HG02884 (cell line): ENCODE data around the gene USP12.
"Not testable (repeated sequence)": the region's sequence is repeated elsewhere in the genome, so short reads cannot be mapped to it uniquely, and the experiment has no call there.

Experiments
- ATAC-seq: cut with Tn5 transposase; IDR thresholded peaks from one replicate; pipeline ENCODE4 v1.9.1; 2021; ENCODE audit warnings: mild to moderate bottlenecking, moderate library complexity; ENCODE audit not compliant: unreplicated experiment

Gene USP12

DNA sequence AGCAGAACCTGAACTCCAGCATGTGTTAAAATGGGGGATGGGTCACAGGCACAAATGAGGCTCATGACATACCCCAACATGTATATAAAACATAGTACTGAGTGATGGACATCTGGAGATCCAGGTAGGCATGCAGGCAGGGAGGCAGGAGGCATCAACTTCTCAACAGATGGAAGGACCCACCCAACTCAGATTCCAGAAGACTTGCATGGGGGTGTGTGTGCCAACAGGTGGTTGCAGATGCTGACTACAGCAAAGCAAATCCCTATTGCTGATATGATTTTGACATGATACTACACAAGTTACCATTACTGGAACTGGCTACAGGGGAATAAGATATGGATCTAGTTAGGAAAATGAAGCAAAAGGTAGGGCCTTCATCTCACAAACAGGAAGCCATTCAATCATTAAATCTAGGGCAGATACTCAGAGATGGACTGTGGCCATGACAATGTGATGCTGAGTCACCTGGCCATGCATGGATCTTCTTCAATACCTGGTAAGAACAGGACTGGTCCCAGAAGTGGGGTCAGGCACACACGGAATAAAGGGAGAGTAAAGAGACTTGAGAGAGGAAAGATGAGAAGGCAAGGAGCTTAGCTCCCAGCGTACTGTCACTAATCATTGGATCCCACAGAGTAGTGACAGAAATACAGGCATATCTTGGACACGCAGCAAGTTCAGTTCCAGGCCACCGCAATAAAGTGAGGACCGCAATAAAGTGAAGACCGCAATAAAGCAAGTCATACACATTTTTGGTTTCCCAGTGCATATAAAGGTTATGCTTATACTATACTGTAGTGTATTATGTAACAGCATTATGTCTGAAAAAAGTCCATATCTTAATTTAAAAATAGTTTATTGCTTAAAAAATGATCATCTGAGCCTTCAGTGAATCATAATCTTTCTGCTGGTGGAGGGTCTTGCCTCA, 91.3 kb downstream of the USP12 start:
- ATAC-seq, result no peak

DNA sequence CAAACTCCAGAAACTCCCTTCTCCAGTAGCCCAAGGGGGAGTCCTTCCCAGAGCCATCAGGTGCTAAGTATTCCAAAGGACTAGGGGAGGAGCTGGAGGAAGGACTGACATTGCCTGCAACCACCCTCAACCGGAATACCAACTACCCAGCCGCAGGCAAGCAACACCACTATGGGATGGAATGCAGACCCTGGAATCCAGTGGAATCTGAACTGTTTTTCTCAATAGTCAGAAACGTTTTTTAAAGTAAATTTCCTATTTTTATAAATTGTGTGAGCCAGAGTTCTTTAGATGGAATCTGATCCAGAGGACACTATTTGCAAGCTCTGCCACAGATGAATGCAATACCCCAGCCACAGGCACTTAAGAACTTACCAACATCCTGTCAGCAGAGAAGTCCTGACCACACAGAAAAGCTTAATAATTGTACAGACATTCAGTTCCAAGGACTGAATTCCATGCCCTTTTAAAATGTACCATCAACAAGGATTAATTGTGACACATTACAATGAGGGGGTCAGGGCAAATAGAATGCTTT, 92.1 kb downstream of the USP12 start:
- ATAC-seq, result no peak

DNA sequence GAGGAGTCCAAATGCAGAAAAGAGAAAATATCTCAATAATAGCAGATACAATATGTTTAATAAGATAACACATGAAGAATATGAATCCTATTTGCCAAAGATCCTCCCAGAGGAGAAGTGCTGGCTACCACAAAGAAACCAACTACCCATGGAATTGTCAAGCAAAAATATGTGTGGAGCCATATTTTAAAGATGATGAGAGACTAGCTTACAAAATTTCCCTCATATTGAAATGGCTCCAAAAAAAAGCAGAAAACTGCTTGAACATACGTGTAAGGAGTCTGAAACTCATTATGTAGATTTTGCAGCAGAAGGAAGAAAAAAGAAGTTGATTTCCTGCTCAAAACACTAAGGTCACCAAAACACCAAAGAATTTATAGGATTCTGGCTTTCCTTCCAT, 94.2 kb downstream of the USP12 start:
- ATAC-seq, result no peak

DNA sequence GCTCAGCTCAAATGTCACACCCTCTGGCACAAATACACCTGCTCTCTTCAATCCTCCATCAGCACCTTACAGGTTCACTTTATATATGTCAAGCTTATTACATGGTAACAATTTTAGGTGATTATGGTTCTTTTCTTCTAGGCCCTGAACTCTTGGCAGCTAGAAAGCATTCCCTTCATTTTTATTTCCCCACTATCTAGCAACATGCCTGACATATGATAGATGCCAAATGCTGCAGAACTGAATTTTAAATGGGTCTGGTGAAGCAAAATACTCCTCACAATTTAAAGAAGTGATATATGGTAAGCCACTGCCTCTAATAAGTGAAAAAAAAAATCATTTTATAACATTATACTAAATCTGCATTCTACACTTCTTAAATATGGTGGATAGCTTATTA, 95.2 kb downstream of the USP12 start:
- ATAC-seq, result no peak

DNA sequence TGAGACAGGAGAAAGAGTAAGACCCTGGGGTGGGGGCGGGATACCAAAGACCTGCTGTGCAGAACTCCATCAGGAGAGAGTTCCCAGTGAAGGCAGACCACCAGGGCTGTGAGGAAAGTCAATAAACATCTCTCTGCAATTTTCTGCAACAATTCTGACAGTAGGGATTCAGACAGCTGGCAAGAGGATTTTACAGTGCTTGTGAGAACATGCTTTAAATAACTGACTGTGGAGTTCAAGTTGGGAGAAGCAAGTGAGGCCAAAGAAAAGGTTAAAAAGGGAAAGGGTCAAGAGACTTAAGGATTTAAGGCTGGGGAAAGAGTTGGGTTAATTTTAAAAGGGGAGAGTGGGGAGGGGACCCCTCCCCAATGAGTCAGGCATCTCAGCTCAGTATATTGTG, 98.4 kb downstream of the USP12 start:
- ATAC-seq, result no peak

DNA sequence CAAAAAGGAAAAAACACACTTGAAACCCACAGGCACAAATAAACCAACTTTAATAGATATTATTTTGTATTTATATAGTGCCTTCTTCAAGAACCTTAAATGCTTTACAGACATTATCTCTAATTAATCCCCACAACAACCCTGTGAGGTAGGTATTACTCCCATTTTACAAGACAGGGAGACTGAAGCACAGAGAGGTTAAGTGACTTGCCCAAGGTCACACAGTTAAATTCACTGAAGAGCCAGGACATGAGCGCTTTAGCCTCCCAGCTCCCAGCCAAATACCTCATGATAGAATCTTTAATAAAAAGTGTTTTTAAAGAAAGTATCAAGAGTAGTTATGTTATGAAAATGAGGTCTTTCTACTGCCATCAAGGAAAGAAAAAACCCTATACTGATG, 105.5 kb downstream of the USP12 start:
- ATAC-seq, result not testable (repeated sequence)

DNA sequence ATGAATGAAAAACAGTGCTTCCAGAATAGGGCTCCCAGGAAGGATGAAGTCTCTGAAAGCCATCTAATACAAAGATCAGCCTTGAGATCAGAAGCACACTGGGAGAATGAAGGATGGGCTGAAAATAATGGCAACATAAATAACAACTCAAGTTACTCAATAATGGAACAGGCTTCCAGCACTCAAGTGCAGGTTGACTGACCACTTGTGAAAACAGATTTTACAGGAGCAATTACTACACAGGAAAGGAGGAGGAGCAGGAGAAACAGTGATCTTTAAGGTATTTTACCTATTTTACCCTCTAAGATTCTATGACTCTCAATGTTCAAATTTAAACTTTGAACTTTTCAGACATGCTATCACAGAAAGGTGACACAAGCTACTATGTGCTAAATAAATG, 106.0 kb downstream of the USP12 start:
- ATAC-seq, result no peak

DNA sequence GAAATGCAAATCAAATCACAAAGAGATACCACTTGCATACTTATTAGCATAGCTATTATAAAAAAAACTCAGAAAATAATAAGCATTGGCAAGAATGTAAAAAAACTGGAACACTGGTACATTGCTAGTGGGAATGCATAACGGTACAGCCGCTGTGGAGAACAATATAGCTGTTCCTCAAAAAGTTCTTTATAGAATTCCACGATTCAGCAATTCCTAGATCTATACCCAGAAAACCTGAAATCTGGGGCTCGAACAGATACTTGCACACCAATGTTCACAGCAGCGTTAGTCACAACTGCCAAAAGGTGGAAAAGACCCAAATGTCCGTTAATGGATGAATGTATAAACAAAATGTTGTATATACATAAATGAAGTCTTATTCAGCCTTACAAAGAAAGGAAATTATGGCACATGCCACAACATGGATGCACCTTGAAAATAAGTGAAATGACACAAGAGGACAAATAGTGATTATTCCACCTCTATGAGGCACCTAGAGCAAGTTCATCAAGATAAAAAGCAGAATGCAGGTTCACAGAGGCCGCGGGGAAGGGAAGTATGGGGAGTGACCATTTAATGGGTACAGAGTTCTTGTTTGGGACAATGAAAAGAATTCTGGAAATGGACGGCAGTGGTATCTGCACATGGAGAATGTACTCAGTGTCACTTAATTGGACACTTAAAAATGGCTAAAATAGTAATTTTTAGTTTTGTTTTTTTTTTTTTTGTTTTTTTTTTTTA, 107.2 kb downstream of the USP12 start:
- ATAC-seq, result no peak

DNA sequence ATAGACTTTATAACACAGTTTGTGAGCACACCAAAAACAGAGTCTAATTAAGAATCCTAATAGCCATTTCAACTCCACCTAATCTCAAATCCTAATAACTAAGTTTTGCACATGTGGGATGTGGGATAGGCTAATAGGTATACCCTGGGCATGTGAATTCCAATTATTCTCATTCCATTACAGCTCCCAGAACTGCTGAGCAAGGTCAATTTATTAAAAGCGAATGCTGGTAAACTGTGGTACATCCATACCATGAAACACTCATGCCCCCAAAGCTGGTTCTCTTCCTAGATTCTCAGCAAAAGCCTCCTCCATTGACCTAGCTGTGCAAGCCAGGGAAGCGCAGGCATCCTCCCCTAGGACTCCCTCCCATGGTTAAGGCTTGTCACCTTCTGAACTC, 113.8 kb downstream of the USP12 start:
- no peak for ATAC-seq

DNA sequence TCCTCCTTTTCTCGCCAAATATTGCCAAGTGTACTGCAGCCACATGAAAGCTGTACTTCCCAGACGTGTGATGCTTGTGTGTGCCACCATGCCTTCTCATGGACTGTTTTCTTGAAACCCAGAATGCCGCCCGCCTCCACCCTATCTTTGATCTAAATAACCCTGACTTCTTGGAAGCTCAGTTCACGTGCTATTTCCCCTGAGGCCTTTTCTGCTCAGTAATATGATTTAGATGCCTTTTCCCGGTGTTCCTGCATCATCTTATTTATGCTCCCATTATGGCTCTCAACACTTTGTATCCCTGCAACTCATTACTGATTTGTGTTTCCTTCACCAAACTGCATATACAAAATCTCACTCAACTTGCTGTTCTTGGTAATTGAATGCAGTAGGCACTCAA, 116.1 kb downstream of the USP12 start:
- no peak for ATAC-seq

DNA sequence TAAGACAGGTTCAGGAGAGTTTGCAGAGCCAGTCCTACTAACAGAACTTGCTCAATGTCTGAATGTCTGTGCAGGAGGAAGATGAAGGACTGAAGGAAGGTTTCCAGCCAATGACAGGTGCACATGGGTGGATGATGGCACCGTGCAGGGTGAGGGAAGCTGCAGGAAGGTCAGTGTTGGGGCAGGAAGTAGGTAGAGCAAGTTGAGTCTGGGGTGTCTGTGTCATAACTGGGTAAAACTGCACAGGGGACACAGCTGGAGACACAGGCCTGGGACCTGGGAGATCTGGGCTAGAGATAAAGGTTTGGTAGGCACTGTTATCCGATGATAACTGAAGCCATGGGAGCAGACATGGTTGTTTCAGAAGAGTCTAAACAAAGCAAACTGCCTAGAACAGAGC, 116.9 kb downstream of the USP12 start:
- no peak for ATAC-seq

DNA sequence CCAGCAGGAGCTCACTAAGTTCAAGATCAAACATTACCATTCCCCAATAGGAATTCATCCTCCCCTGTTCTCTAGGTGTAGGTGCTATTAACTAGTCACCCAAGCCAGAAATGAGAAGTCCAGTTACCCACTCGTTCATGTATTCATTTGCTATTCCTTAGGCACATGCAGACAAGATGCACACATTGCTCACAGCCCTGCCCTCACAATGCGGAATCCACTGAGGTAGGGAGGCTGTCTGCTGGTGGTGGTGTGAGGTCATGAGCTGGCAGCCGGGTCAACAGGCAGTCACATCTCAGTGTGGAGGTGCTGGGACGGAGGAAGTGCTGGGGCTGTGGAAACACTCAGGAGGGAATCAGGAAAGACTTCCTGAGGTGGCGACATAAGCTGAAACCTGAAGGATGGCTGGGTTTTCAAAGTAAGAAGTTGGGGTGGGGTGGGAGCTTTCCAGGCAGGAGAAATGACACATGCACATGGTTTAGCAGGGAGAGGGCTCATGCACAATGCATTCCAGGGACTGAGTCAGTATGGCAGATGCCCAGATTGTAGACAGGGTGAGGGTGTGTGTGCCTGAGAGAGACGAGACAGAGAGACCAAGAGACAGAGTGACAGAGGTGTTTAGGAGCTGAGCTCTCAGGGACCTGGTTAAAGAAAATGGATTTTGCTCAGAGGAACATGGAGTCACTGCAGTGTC, 117.6 kb downstream of the USP12 start:
- no peak for ATAC-seq

DNA sequence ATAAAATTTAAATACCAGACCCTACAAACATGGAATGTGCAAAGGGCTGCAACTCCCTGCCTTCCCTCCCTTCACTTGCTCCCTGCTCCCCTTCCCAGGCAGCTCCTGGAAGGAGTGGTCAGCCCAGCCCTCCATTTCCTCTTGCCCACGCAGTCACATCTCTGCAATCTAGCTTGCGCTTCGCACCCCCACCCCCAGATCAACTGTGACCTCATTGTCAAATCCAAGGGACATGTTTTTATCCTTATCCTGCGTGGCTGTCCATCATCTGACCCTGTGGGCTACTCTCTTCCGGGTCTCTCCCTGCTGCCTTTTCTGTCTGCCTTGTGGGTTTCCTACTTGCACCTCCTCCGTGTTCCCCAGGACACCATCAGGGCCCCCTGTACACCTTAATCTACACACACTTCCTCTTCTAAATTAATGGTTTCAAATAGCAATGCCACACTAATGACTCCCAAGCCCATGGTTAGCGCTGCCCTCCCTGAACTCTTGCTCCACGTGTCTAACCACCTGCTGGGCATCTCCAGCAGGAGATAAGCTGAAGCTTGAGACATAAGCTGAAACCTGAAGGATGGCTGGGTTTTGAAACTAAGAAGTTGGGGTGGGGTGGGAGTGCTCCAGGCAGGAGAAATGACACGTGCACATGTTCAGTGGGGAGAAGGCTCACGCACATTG, 118.3 kb downstream of the USP12 start:
- no peak for ATAC-seq

DNA sequence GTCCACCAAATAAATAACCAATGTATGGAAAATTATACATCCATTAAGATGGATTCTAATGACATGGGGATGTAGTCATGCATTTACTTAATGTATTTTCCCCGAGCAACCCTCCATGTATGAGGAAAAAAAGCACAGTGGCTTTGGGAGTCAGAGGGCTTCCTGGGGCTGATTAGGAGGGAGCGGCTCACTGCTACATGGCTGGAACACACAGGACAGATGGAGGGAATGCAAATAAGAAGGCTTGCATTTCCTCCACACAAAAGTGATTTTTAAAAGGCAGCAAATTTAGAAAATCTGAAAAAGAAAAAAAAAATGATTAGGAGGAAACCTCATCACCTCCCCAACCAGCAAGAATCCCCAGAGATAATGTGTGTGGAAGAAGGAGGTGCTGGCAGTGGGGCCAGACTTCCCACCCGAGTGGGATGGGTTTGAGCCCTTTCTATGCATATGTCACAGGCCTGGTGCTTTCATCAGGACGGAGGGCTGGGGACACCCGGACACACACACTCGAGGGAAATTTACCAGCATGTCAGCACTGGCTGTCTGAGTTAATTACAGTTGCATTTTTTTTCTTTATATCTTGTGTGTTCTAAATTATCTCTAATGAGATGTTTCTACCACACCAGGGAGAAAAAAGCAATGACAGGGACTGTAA, 118.9 kb downstream of the USP12 start:
- no peak for ATAC-seq

DNA sequence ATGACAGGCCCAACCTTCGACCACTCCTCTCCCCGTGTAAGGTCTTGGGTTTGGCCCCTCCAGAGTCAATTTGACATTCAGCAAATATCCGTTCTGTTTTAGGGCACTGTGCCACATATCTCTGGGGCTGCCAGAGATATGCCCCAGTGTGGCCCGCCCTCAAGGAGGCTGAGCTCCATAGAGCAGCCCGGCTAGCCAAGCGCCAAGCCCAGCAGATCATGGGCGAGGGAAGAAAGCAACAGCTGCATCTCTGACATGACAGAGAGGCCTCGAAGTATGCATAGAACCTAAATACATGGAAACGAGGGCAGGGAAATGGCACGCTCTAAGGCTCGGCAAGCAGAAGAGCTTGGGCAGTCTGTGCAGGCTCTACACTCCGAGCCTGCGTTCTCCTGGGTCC, 124.5 kb downstream of the USP12 start:
- ATAC-seq, result no peak

DNA sequence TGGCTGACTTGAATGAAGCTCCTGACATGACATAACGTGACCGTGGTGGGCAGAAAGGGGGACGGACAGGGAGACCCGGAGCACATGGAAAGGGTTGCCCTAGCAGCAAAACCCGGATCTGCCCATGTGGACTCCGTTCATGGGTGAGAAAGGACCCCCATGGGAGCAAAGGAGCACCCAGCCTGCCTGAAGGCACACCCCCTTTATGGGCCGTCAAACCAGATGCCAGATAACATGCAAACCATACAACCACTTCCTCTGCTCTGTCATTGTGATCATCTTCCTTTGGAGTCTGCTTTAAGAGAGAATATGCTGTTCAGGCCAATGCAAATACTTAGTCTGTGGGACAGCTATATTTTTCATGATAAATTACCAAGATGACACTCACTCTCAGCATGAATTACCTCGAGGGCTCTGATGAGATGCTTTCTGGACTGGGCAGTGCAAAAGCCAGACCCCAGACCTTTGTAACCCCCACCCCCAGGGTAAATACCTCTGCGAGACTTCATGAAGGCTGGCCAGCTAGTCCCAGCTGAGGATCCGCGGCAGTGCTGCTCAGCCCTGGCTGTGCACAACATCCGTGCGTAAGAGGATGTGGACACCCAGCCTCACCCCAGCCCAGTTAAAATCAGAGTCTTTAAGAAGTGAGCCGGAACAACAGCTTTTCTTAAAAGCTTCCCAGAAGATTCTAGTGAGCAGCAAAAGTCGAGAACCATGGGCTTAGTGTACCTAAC, 126.6 kb downstream of the USP12 start:
- peak; percentile 81 for ATAC-seq

DNA sequence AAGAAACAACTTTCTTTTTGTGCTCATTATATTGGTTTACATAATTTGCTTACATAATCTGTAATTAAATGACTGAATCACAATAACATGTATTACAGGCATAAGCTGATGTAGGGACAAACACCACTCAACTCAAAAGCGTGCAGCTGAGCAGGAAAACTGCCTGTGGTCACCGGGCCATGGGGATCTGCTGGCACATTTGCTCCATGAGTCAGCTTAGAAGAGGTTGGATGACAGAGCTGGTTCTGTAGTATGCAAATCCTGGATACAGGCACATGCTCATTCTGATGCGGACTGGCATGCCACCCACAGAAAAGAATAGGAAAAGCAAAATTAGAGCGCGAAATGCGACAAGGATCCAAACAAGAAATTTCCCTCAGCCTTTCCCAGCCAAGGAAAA, 128.6 kb downstream of the USP12 start:
- ATAC-seq, result no peak

DNA sequence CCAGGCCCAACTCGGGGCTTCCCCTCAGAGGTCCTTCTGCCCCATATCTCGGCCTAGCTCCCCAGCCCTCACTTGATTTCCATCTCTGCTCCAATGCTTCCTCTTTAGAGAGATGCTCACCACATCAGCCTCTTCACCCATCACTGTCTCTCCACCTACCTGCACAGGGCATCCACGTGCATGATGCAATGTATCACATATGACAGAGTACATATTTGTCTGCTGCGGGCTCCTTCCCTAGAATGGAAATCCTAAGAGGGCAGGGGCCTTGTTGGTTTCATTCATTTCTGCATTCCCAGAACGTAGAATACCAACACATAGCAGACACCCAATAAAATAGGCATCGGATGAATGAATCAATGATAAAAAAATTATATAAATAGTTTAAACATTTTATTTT, 130.3 kb downstream of the USP12 start:
- no peak for ATAC-seq

DNA sequence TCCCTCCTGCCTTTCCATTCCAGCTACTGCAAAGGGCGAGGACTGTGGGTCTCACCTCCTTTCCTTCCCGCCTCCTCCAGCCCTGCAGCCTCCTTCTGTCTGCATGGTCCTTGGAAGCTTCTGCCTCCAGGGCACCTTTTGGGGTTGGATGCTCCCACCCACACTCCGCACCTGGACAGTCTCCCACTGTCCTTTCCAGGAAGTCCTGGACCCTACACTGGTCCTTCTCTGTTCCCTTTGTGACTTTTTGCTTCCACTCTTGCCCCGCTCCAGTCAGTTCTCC, 130.8 kb downstream of the USP12 start:
- ATAC-seq, result no peak

DNA sequence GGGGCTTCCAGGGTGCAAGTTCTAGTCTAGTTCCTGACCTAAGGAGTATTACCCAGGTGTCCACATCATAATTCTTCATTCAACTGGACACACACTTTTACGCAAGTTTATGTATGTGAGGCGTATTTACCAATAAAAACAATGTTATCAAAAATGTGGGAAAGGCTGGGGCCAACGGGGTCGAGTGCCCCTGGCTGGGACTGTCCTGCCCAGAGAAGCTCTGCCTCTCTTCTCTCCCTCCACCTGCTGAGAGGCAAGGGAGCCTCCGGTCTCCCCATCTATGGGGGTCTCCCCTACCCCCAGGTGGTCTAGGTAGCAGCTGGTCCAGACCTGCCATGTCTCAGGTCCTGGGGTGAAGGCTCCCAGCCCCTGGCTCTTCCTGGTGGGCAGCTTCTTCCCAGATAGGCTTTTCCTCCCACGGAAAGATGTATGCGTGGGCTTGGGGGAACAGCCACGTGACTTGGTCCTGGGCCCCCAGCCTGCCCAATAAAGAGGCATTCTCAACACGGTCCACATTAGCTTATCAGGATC, 132.4 kb downstream of the USP12 start:
- ATAC-seq, result no peak
